ENCODE data around the gene UGT2A1.

Gene UGT2A1

GRCh38 chr4:69549651-69550050 is 103.4 kb downstream of the UGT2A1 start:
- TF ChIP-seq CTCF (IDR thresholded peaks at IDR 0.05), result no peak
- no peak for DNase-seq (ENCODE audit: low spot score)
- Histone ChIP-seq H3K4me3 (no peak overlapping the region), H3K27ac (no peak overlapping the region)

GRCh38 chr4:69546134-69546765 is 106.8 kb downstream of the UGT2A1 start:
- H3K4me3 ChIP-seq, result no peak overlapping the region
- TF ChIP-seq CTCF (IDR thresholded peaks at IDR 0.05), result no peak

More at GRCh38 chr4:69546134-69546765, 106.8 kb downstream of the UGT2A1 start:
- H3K27ac ChIP-seq, result no peak overlapping the region
- DNase-seq (ENCODE audit: low spot score), result no peak

All from coronary artery (tissue), 2 donors.